ENCODE data around the gene SMYD3. TPM values are rescaled to one million over a fixed set of nuclear protein-coding genes. Genes with fewer than 3 reads are reported as not detected.

SMYD3 gene
- total and polyA plus RNA-seq, 9 of the 15 experiments (the other 6 are each of a cell fraction or from before 2014, with no cell fraction given), result 128 to 440 (median 197) TPM

GRCh38 chr1:246187834-246188372 is 319.2 kb downstream of the SMYD3 start (continued):
- no peak for TF ChIP-seq RHOXF2B (CRISPR knock-in tag; conservative IDR thresholded peaks at IDR 0.05)
- TF ChIP-seq CEBPG (CRISPR knock-in tag; IDR thresholded peaks at IDR 0.05), result peak; percentile 33; the same call in 1 of the 2 replicates
- peak in 1 of 2 experiments; percentile 43; a peak in 1 of 4 replicates for TF ChIP-seq CEBPG (tag; conservative IDR thresholded peaks at IDR 0.05 in 1 of 2, IDR thresholded peaks at IDR 0.05 in 1 of 2)
- TF ChIP-seq ZNF384 (IDR thresholded peaks at IDR 0.05; ENCODE audit: low read depth, low read length), result no peak
- TF ChIP-seq RBM14 (IDR thresholded peaks at IDR 0.05; ENCODE audit: borderline replicate concordance, insufficient read depth, low read depth, low read length), result no peak
- peak in 1 of 2 experiments; percentile 72; a peak in 1 of 4 replicates for TF ChIP-seq UBTF (IDR thresholded peaks at IDR 0.05; ENCODE audit: borderline replicate concordance in 1 of 2, low read depth in 2 of 2, low read length in 2 of 2)
- TF ChIP-seq POLR3G (IDR thresholded peaks at IDR 0.05; ENCODE audit: extremely low read depth, insufficient read length, insufficient replicate concordance), result no peak
- no peak for TF ChIP-seq ZNF511 (CRISPR knock-in tag; IDR thresholded peaks at IDR 0.05)
- TF ChIP-seq KLF6 (CRISPR knock-in tag; IDR thresholded peaks at IDR 0.05; ENCODE audit: borderline replicate concordance), result no peak

Data from K562 (cell line).